ENCODE data around the gene TPRA1.
A peak's percentile ranks its signal among the peaks of the same experiment; 100 is the strongest.

The TPRA1 gene

GRCh38 chr3:127560051-127560787 is 30.3 kb downstream of the TPRA1 start:
- DNase-seq (ENCODE audit: low spot score), result no peak

- no peak for DNase-seq (ENCODE audit: low spot score)
Measured at GRCh38 chr3:127556565-127556964, 34.0 kb downstream of the TPRA1 start.

GRCh38 chr3:127555108-127555507 is 35.4 kb downstream of the TPRA1 start:
- no peak for DNase-seq (ENCODE audit: low spot score)

GRCh38 chr3:127552038-127552437 is 38.5 kb downstream of the TPRA1 start:
- DNase-seq (ENCODE audit: low spot score), result no peak

- no peak for DNase-seq (ENCODE audit: low spot score)
Measured at GRCh38 chr3:127551178-127551577, 39.4 kb downstream of the TPRA1 start.

GRCh38 chr3:127550468-127551157 is 39.9 kb downstream of the TPRA1 start:
- no peak for DNase-seq (ENCODE audit: low spot score)

GRCh38 chr3:127549826-127550467 is 40.6 kb downstream of the TPRA1 start:
- no peak for DNase-seq (ENCODE audit: low spot score)

GRCh38 chr3:127547761-127548605 is 42.5 kb downstream of the TPRA1 start:
- peak; percentile 94 for DNase-seq (ENCODE audit: low spot score)

- DNase-seq (ENCODE audit: low spot score), result no peak
Measured at GRCh38 chr3:127546970-127547733, 43.4 kb downstream of the TPRA1 start.

- DNase-seq (ENCODE audit: low spot score), result no peak
Measured at GRCh38 chr3:127546554-127546953, 44.0 kb downstream of the TPRA1 start.

GRCh38 chr3:127545711-127546457 is 44.6 kb downstream of the TPRA1 start:
- no peak for DNase-seq (ENCODE audit: low spot score)

- DNase-seq (ENCODE audit: low spot score), result no peak
Measured at GRCh38 chr3:127545216-127545615, 45.3 kb downstream of the TPRA1 start.

GRCh38 chr3:127544803-127545201 is 45.7 kb downstream of the TPRA1 start:
- no peak for DNase-seq (ENCODE audit: low spot score)

GRCh38 chr3:127544192-127544802 is 46.2 kb downstream of the TPRA1 start:
- DNase-seq (ENCODE audit: low spot score), result peak; percentile 93

- DNase-seq (ENCODE audit: low spot score), result no peak
Measured at GRCh38 chr3:127543441-127543840, 47.1 kb downstream of the TPRA1 start.

- DNase-seq (ENCODE audit: low spot score), result no peak
Measured at GRCh38 chr3:127542441-127542952, 48.0 kb downstream of the TPRA1 start.

GRCh38 chr3:127541320-127541719 is 49.2 kb downstream of the TPRA1 start:
- DNase-seq (ENCODE audit: low spot score), result no peak

GRCh38 chr3:127539366-127540060 is 51.0 kb downstream of the TPRA1 start:
- DNase-seq (ENCODE audit: low spot score), result no peak

GRCh38 chr3:127538569-127538968 is 52.0 kb downstream of the TPRA1 start:
- no peak for DNase-seq (ENCODE audit: low spot score)
